GM19395 (cell line): ENCODE measurements around the gene KCNK3.
"Not testable (repeated sequence)": the region's sequence is repeated elsewhere in the genome, so short reads cannot be mapped to it uniquely, and the experiment has no call there.

ENCODE experiments used
- ATAC-seq: cut with Tn5 transposase; IDR thresholded peaks from one replicate; pipeline ENCODE4 v1.9.1; 2021; ENCODE audit warnings: mild to moderate bottlenecking, moderate library complexity; ENCODE audit not compliant: unreplicated experiment

Gene KCNK3

DNA sequence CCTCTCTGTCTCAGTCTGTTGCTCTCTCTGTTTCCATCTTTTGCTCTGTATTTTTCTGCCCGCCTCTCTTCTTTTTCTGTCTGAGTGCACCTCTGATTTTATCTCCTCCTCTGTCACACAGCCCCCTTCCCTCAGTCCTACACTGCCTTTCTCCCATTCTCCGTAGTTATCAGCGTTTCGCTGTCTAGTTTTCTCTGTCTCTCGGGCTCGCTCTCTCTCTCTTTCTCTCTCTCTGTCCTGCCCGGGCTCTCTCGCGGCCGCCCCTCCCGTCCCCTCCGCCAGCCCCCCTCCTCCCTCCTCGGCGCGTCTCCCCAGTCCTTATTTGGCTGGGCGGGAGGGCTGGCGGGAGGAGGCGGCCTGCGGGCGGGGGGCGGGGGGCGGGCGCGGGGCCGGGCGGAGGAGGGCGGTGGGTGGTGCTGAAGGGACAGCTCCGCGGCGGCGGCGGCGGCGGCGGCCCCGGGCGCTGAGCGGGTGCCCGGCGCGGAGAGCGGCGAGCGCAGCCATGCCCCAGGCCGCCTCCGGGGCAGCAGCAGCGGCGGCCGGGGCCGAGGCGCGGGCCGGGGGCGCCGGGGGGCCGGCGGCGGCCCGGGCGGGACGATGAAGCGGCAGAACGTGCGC, at the start of gene KCNK3:
Gene KCNK3 (plus strand): TSS at position 444 of the 618 bp plus-strand sequence. CDS start 154 bp downstream, at position 598.
- ATAC-seq: no peak

DNA sequence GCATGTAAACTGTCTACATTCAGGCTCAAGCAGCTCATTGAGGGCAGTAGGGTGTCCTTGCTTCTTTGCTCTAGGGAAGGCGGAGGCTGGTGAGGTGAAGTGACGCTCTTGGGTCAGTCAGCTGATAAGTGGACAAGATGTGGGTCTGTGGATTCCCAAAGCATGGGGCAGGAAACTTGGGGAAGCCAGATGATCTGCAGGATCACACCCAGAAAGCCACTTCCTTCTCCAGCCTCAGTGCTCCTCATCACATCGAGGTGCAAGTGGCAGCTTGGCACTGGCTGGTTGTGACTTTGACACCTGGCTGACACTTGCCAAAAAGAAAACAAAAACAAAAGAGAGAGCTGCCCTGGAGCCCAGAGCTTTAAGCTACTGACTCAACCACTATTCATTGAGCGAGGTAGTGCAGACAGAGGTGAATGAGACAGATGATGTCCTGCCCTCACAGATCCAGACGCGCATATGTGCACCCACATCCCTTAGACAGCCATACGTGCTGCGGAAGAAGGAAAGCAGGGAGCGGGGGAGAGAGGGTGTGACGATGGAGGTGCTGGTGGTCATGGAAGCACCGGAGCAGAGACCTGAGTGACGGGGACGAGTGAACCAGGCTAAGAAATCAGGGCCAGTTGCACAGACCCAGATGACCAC, 48.2 kb upstream of the KCNK3 start:
- ATAC-seq: no peak

- ATAC-seq: no peak
Measured at GRCh38 chr2:26645762-26646161, 46.8 kb upstream of the KCNK3 start.

GRCh38 chr2:26646986-26647672, 45.4 kb upstream of the KCNK3 start:
- no peak for ATAC-seq

GRCh38 chr2:26647981-26648380, 44.5 kb upstream of the KCNK3 start:
- ATAC-seq: no peak

- no peak for ATAC-seq
Measured at GRCh38 chr2:26648516-26648915, 44.0 kb upstream of the KCNK3 start.

GRCh38 chr2:26649322-26649721, 43.2 kb upstream of the KCNK3 start:
- no peak for ATAC-seq

DNA sequence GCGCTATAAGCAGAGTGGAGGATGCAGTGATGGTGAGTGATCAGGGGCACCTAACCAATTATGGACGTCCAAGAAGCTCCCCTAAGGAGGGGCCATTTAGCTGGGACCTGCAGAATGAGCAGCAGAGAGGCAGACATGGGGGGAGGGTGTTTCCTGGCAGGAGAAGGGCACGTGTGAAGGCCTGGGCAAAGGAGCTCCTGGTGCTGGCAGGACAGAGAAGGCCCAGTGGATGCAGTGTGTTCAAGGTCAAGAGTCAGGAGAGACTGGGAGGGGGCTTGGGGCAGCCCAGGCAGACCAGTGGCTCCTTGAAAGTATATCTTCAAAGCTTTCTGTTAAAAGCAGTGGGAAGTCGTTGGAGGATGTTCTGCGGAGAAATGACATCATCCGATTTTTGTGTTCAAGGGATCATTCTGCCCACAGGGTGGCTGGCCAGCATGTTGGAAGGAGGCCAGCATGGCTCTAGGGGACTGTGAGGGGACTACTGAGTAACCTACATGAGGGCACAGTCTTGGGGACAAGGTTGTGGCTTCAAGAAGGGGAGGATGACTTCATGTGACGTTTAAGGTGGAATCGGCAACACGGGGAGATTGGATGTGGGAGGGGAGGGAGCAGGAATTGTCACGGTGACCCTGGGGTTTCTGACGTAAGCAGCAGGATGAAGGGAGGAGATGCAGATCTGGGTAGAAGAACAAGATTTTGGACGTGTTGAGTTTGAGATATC, 42.4 kb upstream of the KCNK3 start:
- no peak for ATAC-seq

DNA sequence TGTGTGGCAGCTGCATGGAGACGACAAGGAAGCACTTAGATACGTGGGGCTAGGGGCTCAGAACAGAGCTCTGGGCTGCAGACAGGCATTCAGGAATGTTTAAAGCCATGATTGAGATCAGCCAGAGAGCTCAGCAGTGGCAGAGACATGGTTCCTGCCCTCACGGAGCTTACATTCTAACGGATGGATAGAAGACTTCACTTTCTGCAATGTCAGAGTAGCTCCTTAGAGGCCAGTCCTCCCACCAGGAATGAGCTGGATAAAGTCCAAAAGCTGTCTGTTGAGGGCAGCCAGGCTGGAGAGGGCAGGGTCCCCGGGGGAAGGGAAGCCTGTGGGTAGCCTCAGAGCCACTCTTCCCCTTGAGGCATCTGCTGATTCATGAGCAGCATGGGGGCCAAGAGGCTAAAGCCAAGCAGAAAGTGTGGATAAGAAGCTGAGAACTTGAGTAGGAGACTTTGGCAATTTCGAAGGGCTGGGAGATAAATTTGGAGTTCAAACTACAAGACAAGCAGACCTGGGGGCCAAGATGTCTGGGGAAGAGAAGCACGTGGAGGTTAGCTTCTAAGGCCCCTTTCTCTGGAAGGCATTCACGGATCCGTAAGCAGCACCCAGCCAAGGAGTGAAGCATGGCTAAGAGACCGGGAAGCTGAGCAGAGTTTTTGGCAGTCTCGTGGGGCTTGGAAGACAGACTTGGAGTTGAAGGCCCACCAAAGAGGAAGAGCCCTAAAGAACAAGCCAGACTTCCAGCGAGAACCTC, 41.6 kb upstream of the KCNK3 start:
- no peak for ATAC-seq

GRCh38 chr2:26651470-26651771, 41.1 kb upstream of the KCNK3 start:
- ATAC-seq: no peak

- ATAC-seq: no peak
Measured at GRCh38 chr2:26651799-26652198, 40.7 kb upstream of the KCNK3 start.

GRCh38 chr2:26652361-26653041, 40.0 kb upstream of the KCNK3 start:
- no peak for ATAC-seq

GRCh38 chr2:26653207-26654060, 39.1 kb upstream of the KCNK3 start:
- ATAC-seq: no peak

GRCh38 chr2:26654061-26654340, 38.5 kb upstream of the KCNK3 start:
- no peak for ATAC-seq

- not testable (repeated sequence) for ATAC-seq
Measured at GRCh38 chr2:26655120-26655519, 37.4 kb upstream of the KCNK3 start.

- no peak for ATAC-seq
Measured at GRCh38 chr2:26655611-26656195, 36.8 kb upstream of the KCNK3 start.

DNA sequence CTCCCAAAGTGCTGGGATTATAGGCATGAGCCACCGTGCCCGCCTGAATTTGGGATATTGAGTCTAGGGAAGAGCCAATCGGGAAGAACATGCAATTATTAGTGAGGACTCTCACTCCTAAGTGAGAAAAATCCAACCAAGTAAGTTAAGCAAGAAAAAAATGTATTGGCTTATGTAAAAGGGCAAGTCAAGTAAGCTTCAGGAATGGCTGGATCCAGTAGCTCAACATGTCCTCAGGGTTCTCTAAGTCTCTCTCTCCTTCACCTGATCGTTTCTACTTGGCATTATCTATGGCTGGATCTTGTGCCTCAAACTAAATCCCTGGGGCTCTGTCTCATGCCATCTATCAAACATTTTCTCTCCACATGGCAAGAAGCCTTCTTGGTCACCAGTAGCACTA, 35.3 kb upstream of the KCNK3 start:
- ATAC-seq: no peak

DNA sequence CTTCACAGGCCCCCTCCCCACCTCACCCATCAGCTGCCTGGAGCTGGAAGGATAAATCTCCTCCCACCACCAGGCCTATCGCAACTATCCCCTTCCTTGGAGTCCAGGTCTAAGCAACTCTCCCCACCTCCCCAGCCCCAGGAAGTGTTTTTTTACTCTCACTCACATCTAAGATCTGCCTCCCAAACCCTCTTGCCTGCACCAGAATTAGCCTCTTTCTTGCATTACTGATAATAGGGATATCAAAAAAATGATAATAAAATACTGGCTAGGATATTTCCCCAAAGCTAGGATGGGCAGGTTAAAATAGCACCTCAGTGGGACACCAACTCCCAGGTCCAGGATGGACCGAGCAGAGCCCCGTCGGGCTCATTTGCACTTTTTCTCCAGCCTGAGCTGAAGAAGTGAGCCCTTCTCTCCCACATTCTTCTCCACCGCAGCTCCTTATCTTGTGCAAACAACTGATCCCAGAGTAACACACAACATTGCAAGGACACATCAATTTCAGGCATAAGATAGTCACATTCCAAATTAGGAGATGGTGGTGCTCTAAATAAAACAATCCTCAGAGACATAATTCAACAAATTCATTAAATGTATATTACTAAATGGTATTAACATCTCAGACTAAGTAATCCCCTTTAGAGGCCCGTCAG, 33.7 kb upstream of the KCNK3 start:
- no peak for ATAC-seq
